Measurements from ENCODE around the gene MAP3K8.
"Not testable (repeated sequence)": the region's sequence is repeated elsewhere in the genome, so short reads cannot be mapped to it uniquely, and the experiment has no call there.

DNA sequence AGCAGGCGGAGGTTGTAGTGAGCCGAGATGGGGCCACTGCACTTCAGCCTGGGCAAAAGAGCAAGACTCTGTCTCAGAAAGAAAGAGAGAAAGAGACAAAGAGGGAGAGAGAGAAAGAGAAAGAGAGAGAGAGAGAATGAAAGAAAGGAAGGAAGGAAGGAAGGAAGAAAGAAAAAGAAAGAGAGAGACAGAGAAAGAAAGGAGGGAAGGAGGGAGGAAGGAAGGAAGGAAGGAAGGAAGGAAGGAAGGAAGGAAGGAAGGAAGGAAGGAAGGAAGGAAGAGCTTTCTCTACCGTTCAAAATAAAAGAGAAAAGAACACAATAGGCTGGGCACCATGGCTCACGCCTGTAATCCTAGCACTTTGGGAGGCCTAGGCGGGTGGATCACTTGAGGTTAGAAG is 41.5 kb downstream of the MAP3K8 start:
- TF ChIP-seq CTCF (IDR thresholded peaks at IDR 0.05; ENCODE audit: low read depth, low read length, poor library complexity, severe bottlenecking); EZH2phosphoT487 (IDR thresholded peaks at IDR 0.05; ENCODE audit: borderline replicate concordance, low read length): not testable (repeated sequence)

Data from DOHH2 (cell line).